Glomerular visceral epithelial cell (primary cell): ENCODE results near the gene RSL24D1.

Experiments
- DNase-seq: peaks from one replicate; pipeline ENCODE4 v3.0.0-alpha.2; 2016; ENCODE audit errors: extremely low spot score

Gene RSL24D1

DNA sequence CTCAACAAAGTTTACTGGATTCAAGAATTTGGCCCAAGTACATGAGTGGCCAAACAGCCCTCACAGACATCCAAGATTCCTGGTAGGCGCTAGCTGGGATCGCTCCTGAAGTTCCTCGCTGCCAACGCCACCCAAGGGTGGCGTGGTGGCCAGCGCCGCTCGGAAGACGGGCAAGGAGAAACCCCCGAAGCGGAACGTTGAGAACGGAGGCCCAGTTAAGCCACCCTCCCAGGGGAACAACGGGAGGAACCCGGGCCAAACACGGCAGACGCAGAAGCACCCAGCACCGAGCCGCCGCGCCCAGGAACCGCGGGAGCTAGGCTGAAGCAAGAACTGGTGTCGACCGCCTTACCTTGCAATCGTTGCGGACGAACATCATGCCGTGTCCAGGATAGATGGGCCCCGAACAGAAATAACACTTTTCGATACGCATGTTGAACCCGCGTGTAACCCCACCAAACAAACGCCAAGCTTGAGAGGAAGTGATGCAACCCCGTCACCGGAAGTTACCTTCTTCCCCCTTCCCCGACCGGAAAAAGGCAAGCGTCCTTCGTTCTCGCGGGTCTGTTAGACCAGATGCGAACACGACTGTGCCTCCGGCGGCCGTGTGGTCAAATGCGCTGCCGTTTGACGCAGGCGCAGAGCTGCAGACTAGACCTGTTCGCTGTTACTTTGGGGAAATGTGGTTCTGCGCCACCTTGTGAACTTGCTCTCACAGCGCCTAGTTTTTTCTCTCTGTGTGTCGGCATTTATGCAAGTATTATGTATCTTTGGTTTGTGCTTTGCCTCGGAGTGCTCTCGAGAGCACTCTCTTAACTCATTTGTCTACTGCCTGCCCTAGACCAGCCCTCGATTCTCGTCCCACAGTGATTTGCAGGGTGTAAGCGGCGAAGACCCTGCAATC is at the start of gene RSL24D1:
Gene RSL24D1 (minus strand): TSS at position 484 of the 904 bp plus-strand sequence. CDS start 51 bp downstream, at position 433.
- peak; percentile 98 for DNase-seq

DNA sequence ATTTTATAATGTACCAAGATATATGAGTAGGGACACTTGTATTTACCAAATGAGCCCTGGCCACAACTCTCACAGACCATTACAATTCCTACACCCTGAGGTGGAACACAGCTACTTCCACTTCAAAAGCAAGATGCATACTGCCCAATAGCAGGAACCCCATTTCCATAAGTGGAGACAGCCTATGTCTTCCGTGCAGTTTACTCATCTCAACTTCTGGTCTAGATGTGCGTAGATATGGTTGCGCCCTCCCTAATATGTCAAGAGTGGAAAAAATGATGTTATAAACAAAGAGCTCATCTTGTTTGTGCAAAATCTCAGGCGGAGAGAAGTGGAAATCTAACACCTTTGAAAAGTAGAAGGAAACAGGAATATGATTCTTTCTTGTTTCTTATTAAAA is 48.3 kb upstream of the RSL24D1 start:
- DNase-seq = no peak

DNA sequence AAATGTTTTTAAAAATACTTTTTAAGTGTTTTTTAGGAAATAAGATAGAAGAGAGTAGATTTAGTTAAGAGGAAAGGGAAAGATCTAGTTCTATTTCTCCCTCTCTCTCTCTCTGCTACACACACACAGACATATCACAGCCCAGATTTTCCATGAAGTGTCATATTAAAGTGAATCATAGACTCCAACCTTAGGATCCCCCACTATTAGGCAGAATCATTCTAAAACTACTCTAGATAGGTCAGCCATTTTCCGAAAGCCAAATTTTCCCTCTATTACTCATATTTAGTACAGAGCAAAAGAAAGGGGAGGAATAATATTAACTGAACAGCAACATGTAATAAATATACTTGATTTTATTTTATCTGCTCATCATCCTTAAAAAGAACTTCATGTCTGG is 45.1 kb upstream of the RSL24D1 start:
- no peak for DNase-seq

DNA sequence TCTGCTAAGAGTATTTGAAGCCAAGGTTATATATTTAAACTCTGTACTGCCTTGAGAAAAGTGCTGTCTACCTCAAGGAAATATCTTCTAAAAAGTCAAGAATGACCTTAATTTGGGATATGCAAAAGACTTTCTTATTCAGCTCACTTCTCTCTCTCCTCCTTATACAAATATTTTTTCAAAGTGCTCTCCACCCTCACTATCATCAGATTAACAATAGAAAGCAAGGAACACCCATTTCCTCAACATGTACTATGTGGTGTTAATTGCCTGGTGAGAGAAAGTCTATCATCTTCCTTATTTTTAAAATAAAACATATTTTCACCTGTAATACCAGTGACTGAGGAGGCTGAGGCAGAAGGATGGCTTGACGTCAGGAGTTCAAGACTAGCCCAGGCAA is 44.4 kb upstream of the RSL24D1 start:
- no peak for DNase-seq

DNA sequence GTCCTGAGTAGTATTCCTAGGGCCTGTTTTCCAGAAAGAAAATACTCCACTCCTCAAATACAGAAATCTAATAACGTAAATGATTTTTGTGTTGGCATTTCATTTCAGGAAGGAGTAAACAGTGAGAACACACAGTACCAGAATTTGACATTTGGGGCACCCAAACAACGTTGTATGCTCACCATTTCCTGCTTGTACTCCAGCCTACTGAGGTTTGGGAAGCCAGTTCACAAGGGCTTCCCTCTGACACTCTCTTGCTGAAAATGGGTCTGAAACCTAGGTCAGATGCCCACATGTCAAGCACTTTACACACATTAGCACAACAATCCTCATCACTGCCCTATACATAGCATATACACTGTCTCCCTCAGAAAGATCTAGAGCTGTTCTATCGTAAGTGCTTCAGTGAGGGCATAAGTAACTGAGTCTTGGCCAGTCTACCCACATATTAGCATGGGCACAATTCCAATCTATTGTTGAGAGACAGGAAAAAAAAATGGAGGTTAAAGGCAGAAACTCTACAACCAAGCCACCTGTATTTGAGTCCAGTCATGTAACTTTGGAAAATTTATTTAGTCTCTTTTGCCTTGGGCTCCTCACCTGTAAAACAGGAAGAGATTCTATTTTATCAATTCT is 43.5 kb upstream of the RSL24D1 start:
- DNase-seq = no peak

DNA sequence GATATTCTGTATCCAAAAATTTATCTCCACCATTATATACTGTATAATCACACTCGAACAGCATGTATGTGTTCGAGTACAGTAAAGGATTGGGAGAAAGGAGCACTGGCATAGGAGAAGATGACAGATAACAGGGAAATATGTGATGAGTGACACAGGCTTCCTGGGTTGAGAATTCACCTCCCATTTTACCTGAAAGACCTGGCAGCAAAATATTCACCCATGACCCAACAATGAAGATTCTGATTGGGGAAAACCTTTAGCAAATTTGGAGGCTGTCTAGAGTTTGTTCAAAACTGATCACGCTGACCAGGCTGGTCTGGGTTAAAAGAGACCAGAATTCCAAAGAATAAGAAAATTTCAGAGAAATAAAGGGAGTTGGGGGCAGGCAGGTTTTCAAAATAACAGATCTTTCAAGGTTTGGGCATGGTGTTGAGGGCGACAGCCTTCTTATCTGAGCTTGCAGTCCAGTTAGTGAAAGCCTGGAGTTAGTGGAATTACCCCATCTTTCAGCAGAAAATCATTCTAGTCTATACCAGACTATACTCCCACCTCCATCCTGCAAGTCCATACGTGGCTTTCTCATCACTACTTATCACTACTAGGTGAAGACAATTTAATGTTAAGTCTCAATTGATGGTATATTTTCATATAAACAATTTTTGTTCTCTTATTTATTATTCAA is 42.8 kb upstream of the RSL24D1 start:
- no peak for DNase-seq

DNA sequence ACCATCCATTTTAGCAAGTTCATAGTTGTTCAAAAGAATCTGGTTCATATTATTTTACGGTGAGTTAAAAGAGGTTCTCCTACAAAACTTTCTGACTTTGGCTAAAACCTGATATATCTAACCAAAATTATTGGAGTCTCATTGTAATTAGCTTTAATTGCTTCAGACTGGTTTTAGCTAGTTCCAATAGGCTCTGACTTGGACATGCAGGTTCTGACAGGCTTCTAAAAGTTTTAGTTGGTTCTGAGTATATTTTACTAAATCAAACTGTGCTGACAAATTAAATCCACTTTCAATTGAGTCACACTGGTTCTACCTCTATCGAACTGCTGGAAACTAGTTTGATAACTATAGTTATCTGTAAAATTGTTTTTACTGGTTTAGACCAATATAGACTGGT is 42.1 kb upstream of the RSL24D1 start:
- DNase-seq = no peak

DNA sequence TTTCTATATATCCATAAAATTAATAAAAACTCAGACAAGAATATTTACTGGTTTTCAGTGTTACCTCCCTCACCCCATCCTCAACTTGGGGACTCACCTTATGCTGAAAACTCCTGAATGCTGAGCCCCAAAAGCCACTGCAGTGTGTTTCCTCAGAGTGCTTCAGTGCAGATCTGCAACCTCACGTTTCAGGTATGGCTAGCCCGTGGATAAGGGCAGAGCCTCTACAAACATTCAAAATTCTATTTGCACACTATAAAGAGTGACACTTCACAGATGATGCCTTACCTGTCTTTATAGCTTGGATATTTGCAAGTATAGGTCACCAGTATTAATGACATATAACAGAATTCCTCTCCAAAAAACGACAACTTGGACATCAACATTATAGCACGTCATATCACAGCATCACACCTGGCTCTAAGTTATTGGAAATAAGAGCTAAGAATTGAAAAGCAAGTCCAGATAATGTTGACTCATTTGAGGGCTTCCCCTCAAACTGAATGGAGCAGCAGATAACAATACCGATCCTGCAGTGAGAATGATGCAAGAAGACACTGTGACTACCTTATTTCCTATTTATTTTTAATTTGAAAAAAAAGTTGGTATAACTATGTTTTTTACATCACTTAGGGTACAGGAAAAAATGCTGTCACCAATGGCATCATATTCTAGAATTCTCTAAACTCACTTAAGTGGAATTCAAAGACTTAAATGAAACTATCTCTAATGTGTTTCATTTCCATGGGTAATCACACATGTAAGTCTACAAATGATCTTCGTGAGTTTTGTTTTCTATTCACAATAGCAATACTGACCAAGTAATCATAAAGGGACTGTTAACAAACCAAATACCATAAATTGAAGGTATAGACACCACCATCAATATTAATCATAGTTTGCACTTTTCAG is 40.7 kb upstream of the RSL24D1 start:
- DNase-seq = no peak

DNA sequence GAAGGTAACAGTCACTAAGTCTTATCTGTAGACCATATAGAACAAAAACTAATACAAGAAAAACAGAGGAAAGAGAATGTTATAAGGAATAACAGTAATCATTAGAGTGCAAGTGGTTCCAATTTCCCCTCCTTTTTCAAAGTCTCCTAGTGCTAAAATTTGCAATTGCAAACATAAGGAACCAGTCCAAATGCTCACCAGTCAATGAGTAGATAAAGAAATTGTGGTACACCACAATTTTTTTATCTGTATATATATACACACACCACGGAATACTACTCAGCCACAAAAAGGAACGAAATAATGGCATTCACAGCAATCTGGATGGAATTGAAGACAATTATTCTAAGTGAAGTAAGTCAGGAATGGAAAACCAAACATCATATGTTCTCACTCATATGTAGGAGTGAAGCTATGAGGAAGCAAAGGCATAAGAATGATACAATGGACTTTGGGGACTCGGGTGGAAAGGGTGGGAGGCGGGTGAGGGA is 38.9 kb upstream of the RSL24D1 start:
- DNase-seq = no peak

DNA sequence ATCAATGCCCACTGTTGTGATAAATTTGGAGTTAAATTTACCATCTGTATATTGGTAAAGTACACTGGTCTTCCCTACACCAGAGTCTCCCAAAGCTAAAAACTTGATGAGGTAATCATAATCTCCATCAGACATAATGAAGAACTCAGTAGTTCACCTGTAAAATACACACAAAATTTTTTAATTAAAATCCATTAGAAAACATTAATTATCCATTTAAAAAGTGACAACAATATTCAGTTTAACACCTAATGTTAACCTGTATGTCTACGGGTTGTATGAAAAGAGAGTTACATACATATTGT is 38.0 kb upstream of the RSL24D1 start:
- DNase-seq = no peak

DNA sequence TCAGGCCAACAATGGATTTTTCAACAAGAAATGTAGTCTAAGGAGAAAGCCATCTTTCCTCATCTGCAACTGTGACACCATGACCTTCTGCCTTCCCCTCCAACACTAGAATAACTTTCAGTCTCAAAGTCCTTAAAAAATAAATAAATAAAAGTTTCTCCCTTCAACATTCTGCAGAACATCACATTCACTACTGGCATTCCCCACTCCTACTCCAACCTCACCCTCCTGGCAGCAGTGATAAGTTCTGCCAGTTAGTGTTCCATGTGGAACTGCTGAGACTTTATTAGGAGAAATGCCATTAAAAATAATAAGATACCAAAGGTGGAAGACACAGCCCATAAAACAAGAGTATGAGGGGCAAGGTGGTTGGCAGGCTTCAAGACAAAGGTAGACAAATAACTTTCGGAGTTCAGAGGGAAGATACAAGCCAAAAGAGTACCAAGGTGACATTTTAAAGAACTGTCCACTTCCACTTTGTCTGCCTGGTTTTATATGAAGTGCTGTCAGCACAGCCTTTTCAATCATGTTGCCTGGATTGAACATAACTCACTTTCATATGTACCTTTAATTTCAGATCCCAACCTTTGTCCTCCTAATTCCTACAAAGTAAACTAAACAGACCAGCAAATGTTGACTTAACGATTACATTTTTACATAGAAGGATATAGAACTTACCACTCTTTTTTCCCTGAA is 37.5 kb upstream of the RSL24D1 start:
- DNase-seq = no peak

DNA sequence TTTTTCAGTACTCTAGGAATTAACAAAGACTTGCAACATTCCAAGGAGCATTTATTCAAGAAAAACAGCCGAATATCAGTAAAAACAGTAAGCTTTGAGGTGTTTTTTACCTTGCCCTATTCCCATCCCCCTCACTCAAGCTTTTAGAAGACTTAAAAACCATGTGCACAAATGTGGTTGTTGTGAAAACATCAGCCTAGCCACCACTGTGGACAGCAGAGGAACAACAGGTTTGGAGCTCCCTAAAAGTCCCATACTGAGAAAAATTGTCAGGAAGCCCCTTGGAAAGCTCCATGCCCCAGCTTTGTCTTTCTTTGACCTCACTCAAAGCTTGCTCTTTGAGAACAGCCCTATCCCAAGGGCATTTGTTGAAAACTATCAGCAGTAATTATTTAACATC is 34.7 kb upstream of the RSL24D1 start:
- no peak for DNase-seq

DNA sequence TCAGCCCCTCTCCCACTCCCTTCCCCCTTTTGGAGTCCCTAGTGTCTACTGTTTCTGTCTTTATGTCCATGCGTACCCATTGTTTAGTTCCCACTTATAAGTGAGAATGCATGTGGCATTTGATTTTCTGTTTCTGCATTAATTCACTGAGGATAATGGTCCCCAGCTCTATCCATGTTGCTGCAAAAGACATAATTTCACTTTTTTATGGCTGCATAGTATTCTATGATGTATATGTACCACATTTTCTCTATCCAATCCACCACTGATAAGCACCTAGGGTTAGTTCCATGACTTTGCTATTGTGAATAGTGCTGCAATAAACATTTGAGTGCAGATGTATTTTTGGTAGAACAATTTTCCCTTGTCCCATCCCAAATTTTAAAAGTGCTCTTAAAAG is 34.2 kb upstream of the RSL24D1 start:
- no peak for DNase-seq

DNA sequence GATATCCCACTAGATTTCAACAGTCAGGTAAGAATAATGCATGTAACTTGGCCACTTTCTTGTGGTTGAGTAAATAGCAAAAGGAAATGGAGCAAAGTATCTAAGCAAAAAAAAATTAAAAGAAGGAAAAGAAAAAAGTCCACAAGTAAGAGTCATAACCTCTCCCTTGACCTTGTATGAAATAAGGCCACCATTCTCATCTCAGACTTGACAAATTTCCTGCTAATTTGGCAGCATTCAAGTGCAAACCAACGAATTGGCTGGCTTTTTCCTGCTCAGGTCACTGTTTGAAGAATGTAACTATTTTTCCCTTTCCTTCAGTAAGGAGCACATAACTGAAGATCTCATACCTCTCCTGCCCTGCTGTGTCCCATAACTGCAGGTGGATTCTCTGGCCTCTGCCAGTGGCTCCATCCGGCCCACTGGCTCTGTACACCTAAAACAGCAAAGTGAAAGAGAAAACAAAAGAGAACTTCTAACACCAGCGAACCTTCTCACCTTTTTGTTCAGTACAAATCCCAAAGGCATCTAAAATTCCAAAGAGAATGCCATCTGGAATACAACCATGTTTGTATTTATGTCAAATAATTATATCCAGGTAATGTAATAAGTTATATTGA is 33.4 kb upstream of the RSL24D1 start:
- no peak for DNase-seq

DNA sequence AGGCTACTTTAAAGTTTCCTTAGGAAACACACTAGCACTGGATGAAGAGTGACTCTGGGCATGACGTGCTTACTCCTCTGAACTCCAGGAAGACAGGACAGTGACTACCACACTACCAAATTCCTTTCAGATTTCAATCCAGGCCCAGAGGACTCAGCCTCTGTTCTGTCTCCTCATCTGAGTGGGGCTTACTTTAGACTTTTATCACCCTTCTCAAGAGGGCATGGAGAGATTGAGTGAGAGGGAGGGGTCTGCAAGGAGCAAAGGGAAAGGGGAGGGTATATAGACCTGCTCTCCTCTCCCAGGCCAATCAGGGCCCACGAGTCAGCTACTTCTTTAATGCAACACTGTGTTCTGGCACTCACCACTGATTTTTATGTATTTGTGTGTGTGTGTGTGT is 29.4 kb upstream of the RSL24D1 start:
- DNase-seq = no peak

DNA sequence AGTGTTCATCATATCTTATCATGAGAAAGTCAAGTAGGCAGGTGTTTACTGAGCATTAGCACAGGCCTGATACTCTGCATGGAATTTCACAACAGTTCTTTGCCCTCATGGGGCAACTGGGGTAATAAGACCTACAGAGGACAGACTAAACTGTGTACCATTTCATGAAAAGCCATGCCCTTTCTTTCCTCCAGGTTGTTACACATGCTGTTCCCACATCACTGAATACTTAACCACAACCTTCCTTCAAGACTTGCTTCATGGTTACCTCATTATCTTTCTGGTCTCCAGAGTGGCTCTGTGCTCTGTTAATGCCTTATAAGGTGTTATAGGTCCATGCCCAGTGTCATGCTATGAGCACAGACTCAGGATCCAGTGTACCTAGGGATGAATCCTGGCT is 28.2 kb upstream of the RSL24D1 start:
- DNase-seq = peak; percentile 78

DNA sequence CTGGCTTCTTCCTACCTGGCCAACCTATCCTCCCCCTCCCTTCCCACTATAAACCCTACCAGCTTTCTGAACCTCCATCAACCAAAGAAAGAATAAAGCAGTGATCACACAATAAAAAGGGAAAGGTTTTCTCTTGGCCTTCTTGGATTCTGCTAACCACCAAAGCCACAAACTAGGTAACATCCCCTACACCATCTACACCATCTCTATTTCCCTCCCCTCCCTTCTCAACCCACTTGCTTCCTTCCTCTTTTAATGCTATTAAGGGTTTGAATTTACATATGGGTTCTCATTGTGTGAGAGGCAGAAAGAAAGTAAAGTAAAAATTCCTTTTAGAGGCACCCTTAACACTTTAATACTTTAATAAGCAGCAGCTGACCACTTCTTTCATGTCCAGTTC is 25.8 kb upstream of the RSL24D1 start:
- DNase-seq = no peak

DNA sequence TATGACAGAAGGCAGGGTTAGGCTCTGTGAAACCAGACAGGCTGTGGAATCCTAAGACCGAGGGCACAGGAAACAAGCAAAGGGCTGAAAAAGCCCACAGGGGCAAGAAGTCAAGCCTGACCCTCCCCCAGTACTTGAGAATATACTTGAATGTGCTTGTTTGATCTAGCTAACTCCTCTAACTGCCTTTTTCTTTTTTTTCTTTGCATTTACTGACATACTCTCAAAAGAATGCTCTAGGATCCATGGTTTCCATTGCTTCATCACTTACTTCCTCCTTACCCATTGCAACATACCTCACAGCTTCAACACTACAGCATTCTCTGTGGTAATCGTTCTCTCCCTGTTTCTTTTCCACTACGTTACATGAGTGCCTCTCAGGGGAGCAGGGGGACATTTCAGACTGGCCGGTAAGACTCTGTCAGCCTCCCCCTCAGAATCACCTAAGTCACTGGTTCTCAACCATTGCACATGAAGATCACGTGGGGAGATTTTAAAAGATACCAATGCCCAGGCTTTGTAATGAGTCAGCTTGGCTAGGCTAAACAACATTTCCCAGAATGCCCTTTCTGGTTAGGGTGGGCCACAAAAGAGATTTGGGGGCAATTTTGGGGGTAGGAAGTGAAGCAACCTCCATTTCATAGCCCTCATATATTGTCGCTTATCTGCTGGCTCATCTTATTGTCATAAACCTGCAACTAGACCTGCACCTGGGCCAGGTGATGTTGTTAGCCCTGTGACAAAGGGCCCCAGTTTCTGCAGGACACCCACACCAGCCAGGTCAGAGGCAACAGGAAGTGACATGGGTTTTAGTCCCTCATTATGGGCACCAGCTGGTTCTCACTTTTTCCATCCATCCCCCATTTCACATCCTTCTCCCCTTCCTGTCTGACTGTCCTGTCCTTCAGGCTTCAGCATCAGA is 24.6 kb upstream of the RSL24D1 start:
- peak; percentile 86 for DNase-seq

DNA sequence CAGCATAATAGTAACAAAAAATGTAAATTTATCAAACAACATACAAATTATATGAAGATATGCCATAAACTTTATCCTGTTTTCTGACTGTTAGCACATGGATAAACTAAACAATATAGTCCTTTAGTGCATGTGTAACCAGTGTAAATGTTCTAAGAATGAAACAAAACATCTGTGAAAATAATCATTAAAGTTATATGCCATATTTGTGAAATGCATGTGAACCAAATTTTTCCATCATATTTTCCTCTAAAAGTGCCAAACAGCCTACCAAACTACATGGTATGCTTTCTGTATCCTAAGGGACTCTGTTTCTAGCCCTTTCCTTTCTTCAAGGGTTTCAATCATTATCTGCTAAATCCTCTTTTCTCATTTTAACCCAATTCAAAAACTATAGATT is 23.9 kb upstream of the RSL24D1 start:
- no peak for DNase-seq

DNA sequence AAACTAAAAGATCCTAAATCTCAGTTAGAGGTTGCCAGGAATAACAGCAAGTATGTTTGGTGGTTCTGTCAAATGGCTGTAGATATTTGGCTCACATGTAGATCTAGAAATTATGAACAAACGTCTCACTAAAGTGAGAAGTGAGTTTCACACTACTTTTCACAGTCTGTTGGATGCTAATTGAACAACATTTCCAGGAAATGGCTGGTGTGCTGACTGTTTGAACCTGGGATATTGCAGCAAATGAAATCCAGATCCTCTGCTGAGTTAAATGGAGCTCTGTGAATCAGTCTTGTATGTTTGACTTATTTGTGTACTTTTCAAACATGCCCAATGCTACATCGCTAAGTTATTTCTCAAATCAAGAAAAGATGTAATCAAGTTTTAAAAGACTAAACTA is 21.3 kb upstream of the RSL24D1 start:
- DNase-seq = no peak
